Suprapubic skin (tissue), 4 donors: Measurements from ENCODE around the gene NARS2. TPM values are rescaled to one million over a fixed set of nuclear protein-coding genes. Genes with fewer than 3 reads are reported as not detected.

Experiments used
- DNase-seq, 2 donors: peaks; one replicate each; pipeline ENCODE4 v3.0.0-alpha.2; 2019; ENCODE audit warnings: low spot score in 2 of 2
- H3K27ac ChIP-seq: fragments of 200-600 bp; sonication (generic); one replicate; pipeline ENCODE4 v1.5.1; 2019
- H3K27me3 ChIP-seq: fragments of 200-600 bp; sonication (generic); one replicate; pipeline ENCODE4 v1.5.1; 2019
- H3K36me3 ChIP-seq: fragments of 200-600 bp; sonication (generic); one replicate; pipeline ENCODE4 v1.5.1; 2019
- H3K4me1 ChIP-seq: fragments of 200-600 bp; sonication (generic); one replicate; pipeline ENCODE4 v1.5.1; 2019
- H3K4me3 ChIP-seq: fragments of 200-600 bp; sonication (generic); one replicate; pipeline ENCODE4 v1.5.1; 2019; ENCODE audit warnings: mild to moderate bottlenecking
- H3K9me3 ChIP-seq: fragments of 200-600 bp; sonication (generic); one replicate; pipeline ENCODE4 v1.5.1; 2019
- CTCF ChIP-seq, 2 donors: fragments of 200-600 bp in 1 of 2; fragments of 450-650 bp in 1 of 2; sonication (generic) in 1 of 2; IDR thresholded peaks; one replicate each; pipeline ENCODE4 v1.5.1; 2016 to 2019; ENCODE audit warnings: antibody characterized with exemption in 2 of 2, mild to moderate bottlenecking in 1 of 2, moderate library complexity in 1 of 2
- EP300 ChIP-seq: sonication (generic); formaldehyde crosslinking; IDR thresholded peaks from one replicate; pipeline ENCODE4 v1.6.1; 2017; ENCODE audit warnings: antibody characterized with exemption
- POLR2A ChIP-seq, 2 donors: fragments of 450-650 bp; IDR thresholded peaks; one replicate each; pipeline ENCODE4 v1.6.1; 2017; ENCODE audit warnings: antibody characterized with exemption in 2 of 2, mild to moderate bottlenecking in 2 of 2, moderate library complexity in 2 of 2
- POLR2AphosphoS5 ChIP-seq, 3 donors: sonication (generic); formaldehyde crosslinking; IDR thresholded peaks; one replicate each; pipeline ENCODE4 v1.6.1; 2017; ENCODE audit warnings: antibody characterized with exemption in 3 of 3
- WGBS: methylation state at CpG from one replicate; pipeline ENCODE4 v1.1.5; 2018; 5-methylcytosine and 5-hydroxymethylcytosine counted together
- total RNA-seq, 4 donors: library from RNA; depleted of rRNA; stranded (reverse); fragments of >200 nt; gene quantifications; one replicate each; pipeline ENCODE4 v1.1.0, GENCODE V29; 2016

NARS2 gene
- total RNA-seq, 4 donors from 2014 or later, result 10.9 to 14.7 (median 14.7) TPM

DNA sequence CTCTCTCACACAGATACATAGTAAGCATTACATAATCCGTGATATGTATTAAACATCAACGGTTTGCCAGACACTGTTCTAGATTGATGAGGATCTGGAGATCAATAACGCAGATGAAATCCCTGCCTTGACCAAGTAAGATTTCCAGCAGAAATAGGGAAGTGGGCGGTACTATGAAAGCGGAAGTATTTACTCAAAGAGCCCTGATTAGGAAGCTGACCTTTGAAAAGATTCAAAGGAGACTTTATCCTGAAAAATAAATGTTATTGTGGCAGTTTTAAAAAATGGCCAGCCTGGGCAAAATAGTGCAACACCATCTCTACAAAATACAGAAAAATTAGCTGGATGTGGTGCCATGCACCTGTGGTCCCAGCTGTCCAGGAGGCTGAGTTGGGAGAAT, 183.9 kb downstream of the NARS2 start:
- Histone ChIP-seq H3K9me3 (no peaks in the 10 kb centered on the region), H3K27ac (no peak overlapping the region), H3K36me3 (no peaks in the 10 kb centered on the region), H3K4me1 (no peaks in the 10 kb centered on the region), H3K27me3 (no peaks in the 10 kb centered on the region), H3K4me3 (no peak overlapping the region)
- WGBS, result 90% methylated on average over 5 of the region's 5 CpGs
- DNase-seq, result no peak
- TF ChIP-seq EP300 (no peak), POLR2A (IDR thresholded peaks at IDR 0.05) (no peak), POLR2AphosphoS5 (IDR thresholded peaks at IDR 0.05) (no peak), CTCF (IDR thresholded peaks at IDR 0.05) (no peak)

DNA sequence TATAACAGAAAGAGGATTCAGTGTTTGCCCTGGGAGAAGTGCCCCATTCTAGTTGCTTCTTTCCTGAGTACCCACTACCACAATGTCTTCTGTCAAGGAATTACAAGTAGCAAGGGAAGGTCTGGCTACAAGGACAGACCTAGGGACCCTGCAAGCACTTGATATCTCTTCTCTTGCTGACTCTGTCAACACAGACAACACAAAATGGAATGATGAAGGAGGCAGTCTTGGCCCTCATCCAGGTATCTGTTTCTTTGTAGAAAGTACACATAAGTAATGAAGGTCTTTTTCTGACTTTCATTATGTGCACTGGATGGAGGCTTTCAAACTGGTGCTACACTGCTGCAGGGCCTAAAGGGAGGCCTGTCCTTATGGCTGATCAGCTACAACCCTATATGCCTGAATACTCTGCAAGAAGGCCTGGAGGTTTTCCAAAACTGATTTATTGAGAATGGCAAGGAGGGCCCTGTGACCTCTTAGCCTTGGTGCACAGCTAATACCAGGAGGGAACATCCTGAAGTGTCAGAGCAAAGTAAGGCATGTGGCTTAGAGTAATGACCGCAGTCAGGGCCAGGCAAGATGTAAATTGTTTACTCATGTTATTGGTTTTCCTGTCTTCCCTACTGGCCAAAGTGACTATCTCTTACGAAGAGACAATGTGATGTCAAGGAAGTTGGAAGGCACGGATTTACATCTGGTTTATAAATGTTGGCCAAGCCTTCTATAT, 188.3 kb downstream of the NARS2 start:
- H3K9me3 ChIP-seq, result no peaks in the 10 kb centered on the region
- DNase-seq, result no peak
- no peak overlapping the region for H3K27ac ChIP-seq
- TF ChIP-seq POLR2A (IDR thresholded peaks at IDR 0.05), result no peak
- no peak for TF ChIP-seq CTCF (IDR thresholded peaks at IDR 0.05)
- no peak for TF ChIP-seq POLR2AphosphoS5 (IDR thresholded peaks at IDR 0.05)
- TF ChIP-seq EP300, result no peak
- no peak overlapping the region for H3K4me3 ChIP-seq
- H3K36me3 ChIP-seq, result no peaks in the 10 kb centered on the region
- no peaks in the 10 kb centered on the region for H3K27me3 ChIP-seq
- 84% methylated on average over 3 of the region's 3 CpGs for WGBS
- H3K4me1 ChIP-seq, result peaks cover 3% of the 10 kb centered on the region

Other genes starting within 250 kb of the NARS2 start
- 10 to 100 TPM; 13.4 to 28.4 (median 19.8) TPM for gene GAB2, start 157.0 kb downstream of the NARS2 start, total RNA-seq